Esophagus muscularis mucosa (tissue), 4 donors: ENCODE results near the gene SLC16A3. TPM values are rescaled to one million over a fixed set of nuclear protein-coding genes. Genes with fewer than 3 reads are reported as not detected.
A peak's percentile ranks its signal among the peaks of the same experiment; 100 is the strongest.
"Not testable (repeated sequence)": the region's sequence is repeated elsewhere in the genome, so short reads cannot be mapped to it uniquely, and the experiment has no call there.

Experiments used
- DNase-seq: peaks from one replicate; pipeline ENCODE4 v3.0.0-alpha.2; 2017; ENCODE audit errors: extremely low spot score
- H3K27ac ChIP-seq, 4 donors: fragments of 200-600 bp; sonication (generic); replicated peaks in 1 of 4; 1 replicate in 3 of 4; 2 replicates in 1 of 4; pipeline ENCODE4 v1.5.1; 2016 to 2019; ENCODE audit warnings: mild to moderate bottlenecking in 1 of 4
- H3K27me3 ChIP-seq, 4 donors: fragments of 200-600 bp; sonication (generic); one replicate each; pipeline versions ENCODE4 v1.5.1 to v1.6.0; 2016 to 2019
- H3K36me3 ChIP-seq, 4 donors: fragments of 200-600 bp; sonication (generic); one replicate each; pipeline ENCODE4 v1.5.1; 2016 to 2019
- H3K4me1 ChIP-seq, 4 donors: fragments of 200-600 bp; sonication (generic); one replicate each; pipeline ENCODE4 v1.5.1; 2016 to 2019
- H3K4me3 ChIP-seq, 4 donors: fragments of 200-600 bp; sonication (generic); 1 replicate in 2 of 4; 2 replicates in 2 of 4; pipeline ENCODE4 v1.5.1; 2016 to 2019; ENCODE audit warnings: mild to moderate bottlenecking in 4 of 4, moderate library complexity in 1 of 4
- H3K9me3 ChIP-seq, 4 donors: fragments of 200-600 bp; sonication (generic); 1 replicate in 3 of 4; 2 replicates in 1 of 4; pipeline ENCODE4 v1.5.1; 2016 to 2019
- EP300 ChIP-seq: sonication (generic); formaldehyde crosslinking; IDR thresholded peaks from one replicate; pipeline ENCODE4 v1.6.1; 2017; ENCODE audit warnings: antibody characterized with exemption
- POLR2A ChIP-seq: fragments of 450-650 bp; IDR thresholded peaks from one replicate; pipeline ENCODE4 v1.6.1; 2017; ENCODE audit warnings: antibody characterized with exemption, moderate library complexity, mild to moderate bottlenecking, low read depth
- POLR2AphosphoS5 ChIP-seq, 2 donors: sonication (generic); formaldehyde crosslinking; IDR thresholded peaks; one replicate each; pipeline ENCODE4 v1.6.1; 2017; ENCODE audit warnings: antibody characterized with exemption in 2 of 2
- WGBS: methylation state at CpG from one replicate; pipeline ENCODE4 v1.1.5; 2018; 5-methylcytosine and 5-hydroxymethylcytosine counted together
- intact Hi-C: fragments of 100-400 bp; cut with DNase I; formaldehyde crosslinking; loops from one replicate; pipeline ENCODE4 v1.15.1; 2023
- total RNA-seq, 4 donors: library from RNA; depleted of rRNA; stranded (reverse); fragments of >200 nt; gene quantifications; one replicate each; pipeline versions ENCODE4 v1.1.0 to v1.2.1, GENCODE V29; 2016
- TF ChIP-seq, protein P1 (sequence below), 3 experiments: fragments of 200-600 bp in 2 of 3; fragments of 450-650 bp in 1 of 3; sonication (generic) in 2 of 3; IDR thresholded peaks; one replicate each; pipeline ENCODE4 v1.5.1; 2017 to 2019; ENCODE audit warnings: antibody characterized with exemption in 3 of 3, mild to moderate bottlenecking in 2 of 3, moderate library complexity in 1 of 3

The SLC16A3 gene
- total RNA-seq, 4 donors from 2014 or later: 17.0 to 28.8 (median 23.4) TPM

DNA sequence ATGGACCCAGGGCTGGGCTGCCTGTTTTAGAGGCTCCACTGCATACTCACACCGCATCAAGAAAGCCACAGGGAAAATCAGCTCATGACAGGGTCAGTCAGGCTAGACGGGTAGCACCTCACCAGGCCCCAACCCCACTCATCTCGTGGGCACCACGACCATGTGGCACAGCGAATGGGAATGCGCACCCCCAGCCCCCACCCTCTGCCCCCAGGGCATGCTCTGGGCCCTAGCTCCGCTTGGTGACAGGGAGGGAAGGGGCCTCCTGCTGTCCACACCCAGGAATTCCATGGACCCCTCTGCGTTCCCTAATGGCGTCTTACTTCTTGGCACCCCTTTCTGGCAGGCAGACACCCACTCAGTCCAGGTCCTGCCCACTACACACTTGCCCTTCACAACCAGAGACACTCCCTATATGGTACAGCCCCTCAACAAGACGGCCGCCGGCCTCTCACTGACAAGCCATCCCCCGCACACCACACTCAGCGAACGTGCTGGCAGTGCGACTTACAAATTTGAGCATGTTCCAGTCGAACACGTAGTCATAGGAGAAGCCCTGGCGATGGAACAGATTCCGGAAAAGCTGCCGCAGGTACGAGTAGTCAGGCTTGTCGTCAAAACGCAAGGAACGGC is 22.1 kb downstream of the SLC16A3 start:
- Histone ChIP-seq H3K4me3 (no peak overlapping the region), H3K36me3 (peaks cover 81 to 100% (median 94%) of the 10 kb centered on the region in 4 donors), H3K27ac (peak overlapping the region in 3 of 4 donors; percentile 7 to 62 (median 46)), H3K4me1 (peaks cover 28 to 54% (median 48%) of the 10 kb centered on the region in 4 donors), H3K27me3 (no peaks in the 10 kb centered on the region), H3K9me3 (no peaks in the 10 kb centered on the region)
- TF ChIP-seq, protein P1, sequence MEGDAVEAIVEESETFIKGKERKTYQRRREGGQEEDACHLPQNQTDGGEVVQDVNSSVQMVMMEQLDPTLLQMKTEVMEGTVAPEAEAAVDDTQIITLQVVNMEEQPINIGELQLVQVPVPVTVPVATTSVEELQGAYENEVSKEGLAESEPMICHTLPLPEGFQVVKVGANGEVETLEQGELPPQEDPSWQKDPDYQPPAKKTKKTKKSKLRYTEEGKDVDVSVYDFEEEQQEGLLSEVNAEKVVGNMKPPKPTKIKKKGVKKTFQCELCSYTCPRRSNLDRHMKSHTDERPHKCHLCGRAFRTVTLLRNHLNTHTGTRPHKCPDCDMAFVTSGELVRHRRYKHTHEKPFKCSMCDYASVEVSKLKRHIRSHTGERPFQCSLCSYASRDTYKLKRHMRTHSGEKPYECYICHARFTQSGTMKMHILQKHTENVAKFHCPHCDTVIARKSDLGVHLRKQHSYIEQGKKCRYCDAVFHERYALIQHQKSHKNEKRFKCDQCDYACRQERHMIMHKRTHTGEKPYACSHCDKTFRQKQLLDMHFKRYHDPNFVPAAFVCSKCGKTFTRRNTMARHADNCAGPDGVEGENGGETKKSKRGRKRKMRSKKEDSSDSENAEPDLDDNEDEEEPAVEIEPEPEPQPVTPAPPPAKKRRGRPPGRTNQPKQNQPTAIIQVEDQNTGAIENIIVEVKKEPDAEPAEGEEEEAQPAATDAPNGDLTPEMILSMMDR (IDR thresholded peaks at IDR 0.05): no peak
- TF ChIP-seq POLR2A: no peak
- no peak for TF ChIP-seq EP300
- no peak for TF ChIP-seq POLR2AphosphoS5 (IDR thresholded peaks at IDR 0.05)
- no peak for DNase-seq
- 89% methylated on average over 23 of the region's 25 CpGs for WGBS
- intact Hi-C loops: no loop called here

DNA sequence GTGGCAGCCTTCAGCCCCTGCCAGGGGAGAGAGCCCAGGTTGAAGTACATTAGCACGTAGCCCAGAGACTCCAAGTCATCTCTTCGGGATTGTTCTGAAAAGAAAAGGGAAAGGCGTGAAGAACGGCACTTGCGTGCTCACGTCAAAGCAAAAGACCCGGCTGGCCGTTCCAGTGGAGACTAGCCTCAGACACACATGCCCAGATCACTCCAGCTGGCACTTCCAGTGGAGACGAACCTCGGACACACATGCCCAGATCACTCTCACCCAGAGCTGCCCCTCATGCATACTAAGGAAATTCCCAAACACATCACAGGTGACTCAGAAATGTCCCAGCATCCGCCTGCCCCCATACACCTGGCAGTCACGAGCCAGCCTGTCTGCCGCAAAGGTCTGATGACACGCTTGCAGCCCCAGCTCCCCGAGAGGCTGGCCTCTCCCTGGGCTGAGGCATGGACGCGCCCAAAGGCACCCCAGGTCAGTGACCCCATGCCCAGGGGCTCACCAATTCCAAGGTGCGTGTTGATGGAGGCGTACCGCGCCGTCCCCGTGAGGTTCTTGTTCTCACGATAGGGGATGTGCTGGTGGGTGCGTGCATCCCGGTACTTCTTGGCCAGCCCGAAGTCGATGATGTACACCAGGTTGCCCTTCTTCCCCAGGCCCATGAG is 23.8 kb downstream of the SLC16A3 start:
- peak overlapping the region in 2 of 4 donors; percentile 27 to 62 for H3K27ac ChIP-seq
- no peaks in the 10 kb centered on the region for H3K9me3 ChIP-seq
- peaks cover 11 to 50% (median 40%) of the 10 kb centered on the region in 4 donors for H3K4me1 ChIP-seq
- H3K36me3 ChIP-seq: peaks cover 75 to 100% (median 93%) of the 10 kb centered on the region in 4 donors
- H3K4me3 ChIP-seq: no peak overlapping the region
- 93% methylated on average over 22 of the region's 28 CpGs for WGBS
- H3K27me3 ChIP-seq: no peaks in the 10 kb centered on the region
- no peak for DNase-seq
- intact Hi-C loops: no loop called here
- no peak for TF ChIP-seq POLR2AphosphoS5 (IDR thresholded peaks at IDR 0.05)

DNA sequence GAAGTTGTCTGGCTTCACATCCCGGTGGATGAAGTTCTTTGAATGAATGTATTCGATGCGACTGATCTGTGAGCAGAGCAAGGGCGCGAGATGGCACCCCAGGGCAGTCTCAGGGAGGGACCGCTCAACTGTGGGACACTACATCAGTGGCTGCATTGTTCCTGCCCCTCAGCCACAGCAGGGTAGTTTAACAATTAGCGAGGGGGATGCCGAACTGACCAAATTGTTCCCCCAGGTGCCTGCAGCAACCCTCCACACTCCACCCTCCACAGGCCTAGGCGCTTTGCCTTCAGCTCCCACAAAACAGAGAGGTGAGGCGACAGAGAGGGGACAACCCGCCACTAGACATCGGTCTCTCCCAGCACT is 24.3 kb downstream of the SLC16A3 start:
- DNase-seq: no peak
- Histone ChIP-seq H3K27ac (peak overlapping the region in 1 of 4 donors; percentile 30), H3K4me3 (no peak overlapping the region), H3K36me3 (peaks cover 69 to 100% (median 89%) of the 10 kb centered on the region in 4 donors), H3K4me1 (peaks cover 8 to 49% (median 39%) of the 10 kb centered on the region in 4 donors), H3K27me3 (no peaks in the 10 kb centered on the region), H3K9me3 (no peaks in the 10 kb centered on the region)
- intact Hi-C loops: no loop called here
- TF ChIP-seq POLR2AphosphoS5 (IDR thresholded peaks at IDR 0.05) (no peak), EP300 (no peak), POLR2A (no peak)
- TF ChIP-seq, protein P1 (IDR thresholded peaks at IDR 0.05): no peak
- 91% methylated on average over 11 of the region's 12 CpGs for WGBS

DNA sequence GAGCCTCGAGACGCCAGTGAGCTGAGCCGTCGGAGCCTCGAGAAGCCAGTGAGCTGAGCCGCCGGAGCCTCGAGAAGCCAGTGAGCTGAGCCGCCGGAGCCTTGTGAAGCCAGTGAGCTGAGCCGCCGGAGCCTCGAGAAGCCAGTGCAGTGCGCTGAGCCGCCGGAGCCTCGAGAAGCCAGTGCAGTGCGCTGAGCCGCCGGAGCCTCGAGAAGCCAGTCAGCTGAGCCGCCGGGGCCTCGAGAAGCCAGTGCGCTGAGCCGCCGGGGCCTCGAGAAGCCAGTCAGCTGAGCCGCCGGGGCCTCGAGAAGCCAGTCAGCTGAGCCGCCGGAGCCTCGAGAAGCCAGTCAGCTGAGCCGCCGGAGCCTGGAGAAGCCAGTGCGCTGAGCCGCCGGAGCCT is 25.3 kb downstream of the SLC16A3 start:
- H3K27me3 ChIP-seq, intact Hi-C loops, H3K4me3 ChIP-seq, DNase-seq, H3K9me3 ChIP-seq, H3K27ac ChIP-seq: not testable (repeated sequence)
- Histone ChIP-seq H3K36me3 (peaks cover 63 to 100% (median 86%) of the 10 kb centered on the region in 4 donors), H3K4me1 (peaks cover 8 to 39% (median 34%) of the 10 kb centered on the region in 4 donors)
- 96% methylated on average over 25 of the region's 39 CpGs for WGBS

DNA sequence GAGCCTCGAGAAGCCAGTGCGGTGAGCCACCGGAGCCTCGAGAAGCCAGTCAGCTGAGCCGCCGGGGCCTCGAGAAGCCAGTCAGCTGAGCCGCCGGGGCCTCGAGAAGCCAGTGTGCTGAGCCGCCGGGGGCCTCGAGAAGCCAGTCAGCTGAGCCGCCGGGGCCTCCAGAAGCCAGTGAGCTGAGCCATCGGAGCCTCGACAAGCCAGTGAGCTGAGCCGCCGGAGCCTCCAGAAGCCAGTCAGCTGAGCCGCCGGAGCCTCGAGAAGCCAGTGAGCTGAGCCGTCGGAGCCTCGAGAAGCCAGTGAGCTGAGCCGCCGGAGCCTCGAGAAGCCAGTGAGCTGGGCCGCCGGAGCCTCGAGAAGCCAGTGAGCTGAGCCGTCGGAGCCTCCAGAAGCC is 25.9 kb downstream of the SLC16A3 start:
- H3K9me3 ChIP-seq, H3K27me3 ChIP-seq, H3K4me3 ChIP-seq, intact Hi-C loops, DNase-seq, H3K27ac ChIP-seq: not testable (repeated sequence)
- 94% methylated on average over 18 of the region's 33 CpGs for WGBS
- peaks cover 56 to 100% (median 85%) of the 10 kb centered on the region in 4 donors for H3K36me3 ChIP-seq
- H3K4me1 ChIP-seq: peaks cover 8 to 33% (median 32%) of the 10 kb centered on the region in 4 donors

DNA sequence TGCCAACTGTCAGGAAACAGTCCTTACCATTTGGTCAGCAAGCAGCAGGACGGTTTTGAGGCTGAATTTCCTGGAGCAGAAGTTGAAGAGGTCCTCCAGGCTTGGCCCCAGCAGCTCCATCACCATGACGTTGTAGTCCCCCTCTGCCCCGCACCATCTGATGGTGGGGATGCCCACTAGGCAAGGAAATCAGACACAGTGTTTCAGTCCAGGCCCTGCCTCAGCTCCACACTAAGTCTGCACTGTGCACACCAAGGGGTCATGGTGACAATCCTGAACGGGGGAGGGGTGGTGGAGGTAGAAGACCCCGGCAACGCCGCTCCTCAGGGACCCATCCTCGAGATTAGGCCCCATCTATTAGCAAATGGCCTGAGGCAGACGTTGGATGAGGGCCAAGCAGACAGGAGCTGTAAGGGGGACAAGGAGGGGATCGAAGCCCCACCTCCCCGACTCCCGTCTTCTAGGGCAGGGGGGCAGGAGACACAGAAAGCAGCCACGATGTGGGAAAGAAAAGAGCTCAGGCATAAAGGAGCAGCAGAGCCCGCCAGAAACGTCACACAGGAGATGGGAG is 26.6 kb downstream of the SLC16A3 start:
- H3K36me3 ChIP-seq: peaks cover 51 to 100% (median 85%) of the 10 kb centered on the region in 4 donors
- H3K4me3 ChIP-seq: no peak overlapping the region
- no peak for DNase-seq
- no peak overlapping the region for H3K27ac ChIP-seq
- H3K27me3 ChIP-seq: no peaks in the 10 kb centered on the region
- no peak for TF ChIP-seq POLR2AphosphoS5 (IDR thresholded peaks at IDR 0.05)
- no peak for TF ChIP-seq POLR2A
- no peak for TF ChIP-seq EP300
- TF ChIP-seq, protein P1 (IDR thresholded peaks at IDR 0.05): no peak
- 73% methylated on average over 14 of the region's 15 CpGs for WGBS
- intact Hi-C loops: no loop called here
- peaks cover under 1 to 27% (median 25%) of the 10 kb centered on the region in 4 donors for H3K4me1 ChIP-seq
- H3K9me3 ChIP-seq: no peaks in the 10 kb centered on the region
